D721Med (cell line): ENCODE data around the gene DOCK4.

ENCODE experiments used
- DNase-seq: peaks from one replicate; pipeline ENCODE4 v3.0.0; 2011; ENCODE audit warnings: low spot score; ENCODE audit not compliant: insufficient read length
- FAIRE-seq: peaks from 2 replicates; lab custom pipeline; 2011; peaks lifted over from hg19 to GRCh38; lab: Jason Lieb, UNC
- TF ChIP-seq, protein P1 (sequence below): IDR thresholded peaks from 2 replicates; pipeline ENCODE4 v1.5.1; 2012; ENCODE audit warnings: mild to moderate bottlenecking, control low read depth; ENCODE audit not compliant: insufficient read depth; ENCODE audit errors: missing control alignments

DOCK4 gene

DNA sequence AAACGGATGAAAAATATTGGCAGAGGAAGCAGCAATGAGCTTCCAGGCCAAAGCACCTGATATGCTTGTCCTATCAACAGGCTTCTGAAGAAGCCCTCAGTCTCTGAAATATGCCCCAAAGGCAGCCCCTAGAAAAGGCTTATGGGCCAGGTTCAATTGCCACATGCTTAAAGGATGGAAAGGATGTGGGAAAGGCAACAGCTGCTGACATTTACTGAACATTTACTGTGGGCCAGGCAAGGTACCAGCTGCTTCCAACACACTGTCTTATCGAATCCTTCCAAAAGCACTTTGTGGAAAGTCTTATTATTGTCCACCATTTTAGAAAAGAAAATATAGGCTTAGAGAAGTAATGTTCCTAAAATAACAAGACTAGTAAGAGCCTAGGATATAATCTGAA, 56.5 kb downstream of the DOCK4 start:
- FAIRE-seq (no peak), DNase-seq (no peak)
- TF ChIP-seq, protein P1, sequence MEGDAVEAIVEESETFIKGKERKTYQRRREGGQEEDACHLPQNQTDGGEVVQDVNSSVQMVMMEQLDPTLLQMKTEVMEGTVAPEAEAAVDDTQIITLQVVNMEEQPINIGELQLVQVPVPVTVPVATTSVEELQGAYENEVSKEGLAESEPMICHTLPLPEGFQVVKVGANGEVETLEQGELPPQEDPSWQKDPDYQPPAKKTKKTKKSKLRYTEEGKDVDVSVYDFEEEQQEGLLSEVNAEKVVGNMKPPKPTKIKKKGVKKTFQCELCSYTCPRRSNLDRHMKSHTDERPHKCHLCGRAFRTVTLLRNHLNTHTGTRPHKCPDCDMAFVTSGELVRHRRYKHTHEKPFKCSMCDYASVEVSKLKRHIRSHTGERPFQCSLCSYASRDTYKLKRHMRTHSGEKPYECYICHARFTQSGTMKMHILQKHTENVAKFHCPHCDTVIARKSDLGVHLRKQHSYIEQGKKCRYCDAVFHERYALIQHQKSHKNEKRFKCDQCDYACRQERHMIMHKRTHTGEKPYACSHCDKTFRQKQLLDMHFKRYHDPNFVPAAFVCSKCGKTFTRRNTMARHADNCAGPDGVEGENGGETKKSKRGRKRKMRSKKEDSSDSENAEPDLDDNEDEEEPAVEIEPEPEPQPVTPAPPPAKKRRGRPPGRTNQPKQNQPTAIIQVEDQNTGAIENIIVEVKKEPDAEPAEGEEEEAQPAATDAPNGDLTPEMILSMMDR = no peak

DNA sequence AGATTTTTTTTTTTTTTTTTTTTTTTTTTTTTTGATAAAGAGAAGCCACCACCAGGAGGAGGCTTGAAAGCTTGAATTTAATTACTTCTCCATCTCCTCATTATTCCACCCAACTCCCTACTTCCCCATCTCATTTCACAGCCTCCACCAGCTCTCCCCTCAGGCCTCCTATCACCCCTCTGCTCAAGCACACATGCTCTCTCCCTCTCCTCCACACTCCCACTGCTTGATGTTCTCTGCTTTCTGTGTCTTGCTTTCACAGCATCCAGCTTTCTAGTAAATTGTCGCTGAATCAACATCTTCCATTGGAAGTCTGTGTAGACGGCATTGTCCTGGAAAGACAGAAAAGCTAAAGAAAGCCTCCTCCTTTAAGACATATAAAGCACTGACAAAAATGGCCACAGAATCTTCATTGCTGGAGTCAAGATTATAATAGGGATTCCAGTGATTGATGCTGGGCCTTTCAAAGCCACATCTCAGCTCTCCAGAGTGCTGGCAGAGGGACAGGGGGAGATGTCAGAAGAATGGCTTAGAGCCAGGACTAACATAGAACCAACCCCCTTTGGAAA, 58.3 kb downstream of the DOCK4 start:
- no peak for FAIRE-seq
- TF ChIP-seq, protein P1 = no peak
- no peak for DNase-seq

DNA sequence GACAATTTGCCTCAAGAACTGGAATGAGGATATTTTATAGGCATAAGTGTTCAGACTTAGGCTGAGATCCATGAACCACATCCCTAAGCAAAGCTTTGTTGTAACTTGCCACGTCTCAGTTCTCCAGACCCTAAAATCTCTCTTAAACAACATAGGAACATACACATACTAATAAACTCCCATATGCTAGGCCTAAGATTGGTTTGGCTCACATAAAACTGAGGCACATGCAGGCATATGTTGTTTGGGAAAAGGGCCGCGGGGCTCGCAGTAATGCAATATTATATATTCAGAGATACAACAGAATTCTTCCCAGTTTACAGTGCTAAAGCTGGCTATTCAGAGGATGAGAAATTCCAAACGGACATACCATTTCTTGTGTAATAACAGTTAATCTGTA, 61.0 kb downstream of the DOCK4 start:
- TF ChIP-seq, protein P1 = no peak
- FAIRE-seq (no peak), DNase-seq (no peak)

DNA sequence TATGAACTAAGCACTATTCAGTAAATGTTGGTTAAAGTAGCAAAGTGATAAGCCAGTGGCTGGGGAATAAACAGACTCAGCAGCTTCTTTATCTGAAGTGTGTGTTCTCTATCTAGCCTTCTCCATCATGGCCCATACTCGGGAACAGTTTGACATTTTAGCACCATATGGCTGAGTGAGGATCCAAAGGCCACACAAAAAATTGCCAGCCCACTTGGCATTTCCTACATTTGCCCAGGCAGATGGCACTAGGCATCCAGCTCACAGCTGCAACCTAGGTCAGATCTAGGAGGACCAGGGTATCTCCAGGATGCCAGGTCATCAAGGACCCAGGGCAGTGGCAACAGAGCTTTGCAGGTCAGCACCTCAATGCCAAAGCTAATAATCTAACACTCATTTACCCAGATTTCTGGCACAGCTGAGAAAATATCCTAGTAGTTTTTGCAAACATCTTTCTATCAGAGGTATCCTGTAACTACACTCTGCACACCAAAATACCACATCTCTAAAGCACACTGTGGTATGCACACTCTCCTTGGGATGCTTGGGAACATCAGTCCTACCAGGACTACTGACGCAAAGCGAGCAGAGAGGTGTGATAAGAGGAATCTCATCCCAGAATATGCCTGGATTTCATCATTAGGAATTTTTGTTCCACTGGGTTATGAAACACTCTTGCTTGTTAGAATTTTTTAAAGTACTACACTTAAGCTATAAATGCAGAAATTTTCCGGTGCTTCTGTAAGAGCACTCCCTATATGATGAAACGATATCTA, 61.7 kb downstream of the DOCK4 start:
- no peak for DNase-seq
- FAIRE-seq = no peak
- TF ChIP-seq, protein P1 = no peak

DNA sequence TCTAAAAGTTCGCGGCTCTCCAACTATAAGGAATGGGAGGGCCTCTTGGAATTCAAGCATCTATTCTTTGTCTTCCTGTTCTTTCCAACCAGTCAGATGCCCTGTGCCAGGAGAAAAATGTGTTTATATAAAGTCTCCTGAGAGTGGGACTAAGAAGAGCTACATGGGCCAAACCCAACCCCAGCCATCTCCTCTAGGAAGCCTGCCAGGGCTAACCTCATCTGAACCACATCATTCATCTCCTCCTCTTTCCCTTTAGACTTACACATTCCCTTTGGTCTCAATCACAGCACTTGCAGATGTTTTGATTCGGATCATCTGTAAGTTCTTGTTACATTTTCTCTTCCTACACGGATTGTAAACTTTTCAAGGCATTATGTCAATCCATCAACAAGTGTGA, 62.6 kb downstream of the DOCK4 start:
- FAIRE-seq (no peak), DNase-seq (no peak)
- TF ChIP-seq, protein P1 = no peak

DNA sequence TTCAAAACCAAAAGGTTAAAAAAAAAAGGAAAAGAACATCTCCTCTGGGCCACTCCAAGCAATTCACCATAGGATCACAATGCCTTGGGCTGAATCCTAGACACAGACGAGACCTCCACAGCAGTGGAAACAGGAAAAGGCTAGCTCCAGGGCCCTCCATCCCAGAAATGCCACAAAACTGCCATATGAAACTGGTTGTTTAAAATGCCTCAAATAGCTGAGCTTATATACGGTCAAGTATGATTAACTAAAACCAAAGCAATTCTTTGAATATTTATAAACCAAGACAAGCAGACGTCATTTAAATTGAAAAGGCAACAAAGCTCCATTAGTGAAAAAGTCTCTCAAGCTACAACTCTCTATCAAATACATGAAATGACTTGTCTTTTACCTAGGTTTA, 63.1 kb downstream of the DOCK4 start:
- FAIRE-seq (no peak), DNase-seq (no peak)
- TF ChIP-seq, protein P1 = no peak

DNA sequence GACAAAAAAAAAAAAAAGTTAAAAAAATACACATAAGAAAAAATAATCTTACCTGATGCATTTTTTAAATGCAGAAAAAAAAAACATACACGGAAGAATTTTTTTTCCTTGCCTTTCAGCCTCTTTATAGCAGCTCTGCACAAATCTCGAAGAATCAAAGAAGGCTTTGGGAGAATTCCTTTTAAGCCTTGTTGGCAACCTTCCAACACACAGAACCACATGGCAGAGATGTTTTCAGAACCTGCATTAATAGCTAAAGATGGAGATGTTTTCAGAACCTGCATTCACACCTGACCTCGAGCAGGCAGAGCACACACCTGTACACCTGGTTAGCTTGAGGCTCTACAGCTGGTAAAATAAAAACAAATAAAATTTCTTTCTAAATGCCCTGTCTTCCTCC, 65.6 kb downstream of the DOCK4 start:
- DNase-seq (no peak), FAIRE-seq (no peak)
- TF ChIP-seq, protein P1 = no peak
